ENCODE results near the gene SPATA17. TPM values are rescaled to one million over a fixed set of nuclear protein-coding genes. Genes with fewer than 3 reads are reported as not detected.
A peak's percentile ranks its signal among the peaks of the same experiment; 100 is the strongest.

Gene SPATA17
- total RNA-seq, 1 donor from 2014 or later: 0.53 TPM

DNA sequence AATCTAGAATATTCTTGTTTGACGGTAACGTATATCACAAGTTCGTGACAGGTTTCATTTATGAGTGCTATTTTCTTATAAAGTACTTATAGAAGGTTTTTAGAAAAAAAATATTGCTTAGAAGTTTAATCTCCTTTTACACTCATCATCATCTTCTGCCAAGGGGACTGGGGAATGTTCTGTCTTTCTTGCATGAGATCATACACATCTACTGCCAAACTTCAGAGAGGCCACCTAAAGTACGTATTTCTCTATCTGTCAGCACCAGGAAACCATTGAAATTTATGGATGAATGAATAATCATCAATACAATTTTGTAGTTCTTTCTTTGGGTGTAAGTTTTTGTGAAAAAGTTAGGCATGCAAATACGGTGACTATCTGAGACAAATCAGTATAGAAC lies 245.8 kb downstream of the SPATA17 start:
- Histone ChIP-seq H3K27me3 (ENCODE audit: control insufficient read depth, insufficient read depth, low read length) (no peaks in the 10 kb centered on the region), H3K36me3 (ENCODE audit: control insufficient read depth, insufficient read depth, low read length) (no peaks in the 10 kb centered on the region), H3K4me3 (ENCODE audit: low read depth, low read length) (no peak overlapping the region)
- TF ChIP-seq, protein P1, sequence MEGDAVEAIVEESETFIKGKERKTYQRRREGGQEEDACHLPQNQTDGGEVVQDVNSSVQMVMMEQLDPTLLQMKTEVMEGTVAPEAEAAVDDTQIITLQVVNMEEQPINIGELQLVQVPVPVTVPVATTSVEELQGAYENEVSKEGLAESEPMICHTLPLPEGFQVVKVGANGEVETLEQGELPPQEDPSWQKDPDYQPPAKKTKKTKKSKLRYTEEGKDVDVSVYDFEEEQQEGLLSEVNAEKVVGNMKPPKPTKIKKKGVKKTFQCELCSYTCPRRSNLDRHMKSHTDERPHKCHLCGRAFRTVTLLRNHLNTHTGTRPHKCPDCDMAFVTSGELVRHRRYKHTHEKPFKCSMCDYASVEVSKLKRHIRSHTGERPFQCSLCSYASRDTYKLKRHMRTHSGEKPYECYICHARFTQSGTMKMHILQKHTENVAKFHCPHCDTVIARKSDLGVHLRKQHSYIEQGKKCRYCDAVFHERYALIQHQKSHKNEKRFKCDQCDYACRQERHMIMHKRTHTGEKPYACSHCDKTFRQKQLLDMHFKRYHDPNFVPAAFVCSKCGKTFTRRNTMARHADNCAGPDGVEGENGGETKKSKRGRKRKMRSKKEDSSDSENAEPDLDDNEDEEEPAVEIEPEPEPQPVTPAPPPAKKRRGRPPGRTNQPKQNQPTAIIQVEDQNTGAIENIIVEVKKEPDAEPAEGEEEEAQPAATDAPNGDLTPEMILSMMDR (IDR thresholded peaks at IDR 0.05; ENCODE audit: insufficient read depth, low read length, severe bottlenecking): no peak
- FAIRE-seq (no peak), DNase-seq (ENCODE audit: low read depth) (no peak)

GRCh38 chr1:217881131-217881543 lies 250.0 kb downstream of the SPATA17 start:
- H3K4me3 ChIP-seq (ENCODE audit: low read depth, low read length): no peak overlapping the region
- DNase-seq (ENCODE audit: low read depth) (no peak), FAIRE-seq (no peak)
- H3K36me3 ChIP-seq (ENCODE audit: control insufficient read depth, insufficient read depth, low read length): no peaks in the 10 kb centered on the region
- no peaks in the 10 kb centered on the region for H3K27me3 ChIP-seq (ENCODE audit: control insufficient read depth, insufficient read depth, low read length)
- TF ChIP-seq, protein P1 (IDR thresholded peaks at IDR 0.05; ENCODE audit: insufficient read depth, low read length, severe bottlenecking): no peak

- H3K27me3 ChIP-seq (ENCODE audit: control insufficient read depth, insufficient read depth, low read length): no peaks in the 10 kb centered on the region
- peak; percentile 43 for FAIRE-seq
- TF ChIP-seq, protein P1 (IDR thresholded peaks at IDR 0.05; ENCODE audit: insufficient read depth, low read length, severe bottlenecking): no peak
- no peak for DNase-seq (ENCODE audit: low read depth)
- no peak overlapping the region for H3K4me3 ChIP-seq (ENCODE audit: low read depth, low read length)
- H3K36me3 ChIP-seq (ENCODE audit: control insufficient read depth, insufficient read depth, low read length): no peaks in the 10 kb centered on the region
Observed at GRCh38 chr1:217881607-217882332, 250.6 kb downstream of the SPATA17 start.

DNA sequence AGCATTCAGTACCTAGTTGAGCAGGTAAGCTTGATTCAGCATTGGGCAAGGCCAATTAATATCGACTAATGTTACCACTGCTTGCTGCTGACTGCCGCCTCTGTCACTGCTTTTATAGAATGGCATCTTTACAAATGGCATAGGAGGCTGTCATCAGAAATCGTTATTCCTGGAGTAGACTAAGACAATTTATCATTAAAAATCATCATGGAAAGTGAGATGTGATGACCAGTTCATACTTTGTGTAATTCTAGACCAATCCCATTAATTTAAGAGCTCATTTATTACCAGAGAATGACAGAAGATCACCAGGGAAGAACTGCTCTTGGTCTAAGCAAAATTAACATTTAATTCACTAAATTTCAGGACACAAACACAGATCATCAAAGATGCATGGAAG lies 254.0 kb downstream of the SPATA17 start:
- no peaks in the 10 kb centered on the region for H3K27me3 ChIP-seq (ENCODE audit: control insufficient read depth, insufficient read depth, low read length)
- FAIRE-seq: no peak
- H3K36me3 ChIP-seq (ENCODE audit: control insufficient read depth, insufficient read depth, low read length): no peaks in the 10 kb centered on the region
- H3K4me3 ChIP-seq (ENCODE audit: low read depth, low read length): no peak overlapping the region
- TF ChIP-seq, protein P1 (IDR thresholded peaks at IDR 0.05; ENCODE audit: insufficient read depth, low read length, severe bottlenecking): no peak
- DNase-seq (ENCODE audit: low read depth): no peak

- Histone ChIP-seq H3K27me3 (ENCODE audit: control insufficient read depth, insufficient read depth, low read length) (no peaks in the 10 kb centered on the region), H3K36me3 (ENCODE audit: control insufficient read depth, insufficient read depth, low read length) (no peaks in the 10 kb centered on the region), H3K4me3 (ENCODE audit: low read depth, low read length) (no peak overlapping the region)
- TF ChIP-seq, protein P1 (IDR thresholded peaks at IDR 0.05; ENCODE audit: insufficient read depth, low read length, severe bottlenecking): no peak
- no peak for DNase-seq (ENCODE audit: low read depth)
- FAIRE-seq: no peak
Observed at GRCh38 chr1:217888328-217888727, 257.2 kb downstream of the SPATA17 start.

DNA sequence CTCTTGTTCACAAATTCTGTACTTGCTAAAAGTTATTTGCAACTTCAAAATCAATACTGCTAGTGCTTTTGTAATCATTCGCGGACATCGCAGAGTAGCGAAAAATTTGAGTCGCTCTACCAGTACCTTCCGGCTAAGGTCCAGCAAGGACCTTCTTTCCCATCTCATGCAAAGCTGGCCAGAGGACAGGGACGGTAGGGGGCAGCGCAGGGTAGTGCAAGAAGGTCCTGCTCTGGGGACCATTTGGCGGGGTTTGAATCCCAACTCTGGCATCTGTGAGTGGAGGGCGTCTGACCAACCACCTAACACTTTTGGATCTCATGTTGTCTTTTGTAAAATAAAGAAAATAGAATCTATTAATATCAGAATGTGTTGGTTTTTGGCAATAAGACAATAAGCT lies 258.3 kb downstream of the SPATA17 start:
- Histone ChIP-seq H3K4me3 (ENCODE audit: low read depth, low read length) (no peak overlapping the region), H3K27me3 (ENCODE audit: control insufficient read depth, insufficient read depth, low read length) (no peaks in the 10 kb centered on the region), H3K36me3 (ENCODE audit: control insufficient read depth, insufficient read depth, low read length) (no peaks in the 10 kb centered on the region)
- TF ChIP-seq, protein P1 (IDR thresholded peaks at IDR 0.05; ENCODE audit: insufficient read depth, low read length, severe bottlenecking): no peak
- FAIRE-seq: no peak
- no peak for DNase-seq (ENCODE audit: low read depth)
